ENCODE measurements around the gene ACTR6. TPM values are rescaled to one million over a fixed set of nuclear protein-coding genes. Genes with fewer than 3 reads are reported as not detected.
"Not testable (repeated sequence)": the region's sequence is repeated elsewhere in the genome, so short reads cannot be mapped to it uniquely, and the experiment has no call there.

ACTR6 gene
- total RNA-seq, 1 donor from 2014 or later, result 29.8 TPM

GRCh38 chr12:100166232-100166631, 34.4 kb upstream of the ACTR6 start:
- Mint-ChIP-seq H3K9me3 (no peaks in the 10 kb centered on the region), H3K4me3 (no peak overlapping the region), H3K4me1 (ENCODE audit: low read depth) (peaks cover 17% of the 10 kb centered on the region), H3K27me3 (ENCODE audit: insufficient read depth) (no peaks in the 10 kb centered on the region), H3K27ac (no peak overlapping the region), H3K36me3 (ENCODE audit: low read depth) (peaks cover 4% of the 10 kb centered on the region)
- intact Hi-C loops (cut with micrococcal nuclease), result no loop called here
- no peak for DNase-seq (ENCODE audit: low spot score)

- H3K4me3 Mint-ChIP-seq, result no peak overlapping the region
- intact Hi-C loops (cut with micrococcal nuclease), result no loop called here
Measured at GRCh38 chr12:100168562-100168961, 32.1 kb upstream of the ACTR6 start.

GRCh38 chr12:100169345-100169744, 31.3 kb upstream of the ACTR6 start:
- Mint-ChIP-seq H3K36me3 (ENCODE audit: low read depth) (peaks cover 2% of the 10 kb centered on the region), H3K4me3 (no peak overlapping the region), H3K27ac (no peak overlapping the region), H3K9me3 (no peaks in the 10 kb centered on the region), H3K27me3 (ENCODE audit: insufficient read depth) (no peaks in the 10 kb centered on the region), H3K4me1 (ENCODE audit: low read depth) (peaks cover 6% of the 10 kb centered on the region)
- intact Hi-C loops (cut with micrococcal nuclease), result no loop called here
- DNase-seq (ENCODE audit: low spot score), result no peak

More at GRCh38 chr12:100168562-100168961, 32.1 kb upstream of the ACTR6 start:
- Mint-ChIP-seq H3K9me3 (no peaks in the 10 kb centered on the region), H3K27ac (no peak overlapping the region), H3K36me3 (ENCODE audit: low read depth) (peaks cover 2% of the 10 kb centered on the region), H3K4me1 (ENCODE audit: low read depth) (peaks cover 14% of the 10 kb centered on the region), H3K27me3 (ENCODE audit: insufficient read depth) (no peaks in the 10 kb centered on the region)
- no peak for DNase-seq (ENCODE audit: low spot score)

- Mint-ChIP-seq H3K27ac (no peak overlapping the region), H3K36me3 (ENCODE audit: low read depth) (peaks cover 5% of the 10 kb centered on the region), H3K4me1 (ENCODE audit: low read depth) (no peaks in the 10 kb centered on the region), H3K4me3 (no peak overlapping the region), H3K27me3 (ENCODE audit: insufficient read depth) (no peaks in the 10 kb centered on the region), H3K9me3 (no peaks in the 10 kb centered on the region)
- no peak for DNase-seq (ENCODE audit: low spot score)
- intact Hi-C loops (cut with micrococcal nuclease), result no loop called here
Measured at GRCh38 chr12:100170313-100170858, 30.2 kb upstream of the ACTR6 start.

GRCh38 chr12:100171248-100171647, 29.4 kb upstream of the ACTR6 start:
- H3K27me3 Mint-ChIP-seq (ENCODE audit: insufficient read depth), result no peaks in the 10 kb centered on the region
- no peak for DNase-seq (ENCODE audit: low spot score)
- H3K9me3 Mint-ChIP-seq, result no peaks in the 10 kb centered on the region
- peaks cover 5% of the 10 kb centered on the region for H3K36me3 Mint-ChIP-seq (ENCODE audit: low read depth)
- H3K4me3 Mint-ChIP-seq, result no peak overlapping the region
- H3K27ac Mint-ChIP-seq, result no peak overlapping the region
- H3K4me1 Mint-ChIP-seq (ENCODE audit: low read depth), result no peaks in the 10 kb centered on the region
- intact Hi-C loops (cut with micrococcal nuclease), result no loop called here

GRCh38 chr12:100173111-100173510, 27.5 kb upstream of the ACTR6 start:
- Mint-ChIP-seq H3K4me3 (no peak overlapping the region), H3K27me3 (ENCODE audit: insufficient read depth) (no peaks in the 10 kb centered on the region), H3K27ac (no peak overlapping the region), H3K36me3 (ENCODE audit: low read depth) (peaks cover 7% of the 10 kb centered on the region), H3K9me3 (no peaks in the 10 kb centered on the region), H3K4me1 (ENCODE audit: low read depth) (no peaks in the 10 kb centered on the region)
- intact Hi-C loops (cut with micrococcal nuclease), result no loop called here
- DNase-seq (ENCODE audit: low spot score), result no peak

GRCh38 chr12:100174495-100174894, 26.1 kb upstream of the ACTR6 start:
- Mint-ChIP-seq H3K36me3 (ENCODE audit: low read depth) (peaks cover 11% of the 10 kb centered on the region), H3K27ac (no peak overlapping the region)
- DNase-seq (ENCODE audit: low spot score), result no peak

GRCh38 chr12:100176493-100176892, 24.1 kb upstream of the ACTR6 start:
- H3K27me3 Mint-ChIP-seq (ENCODE audit: insufficient read depth); H3K4me3 Mint-ChIP-seq; intact Hi-C loops (cut with micrococcal nuclease); H3K27ac Mint-ChIP-seq; H3K4me1 Mint-ChIP-seq (ENCODE audit: low read depth); DNase-seq (ENCODE audit: low spot score); H3K9me3 Mint-ChIP-seq: not testable (repeated sequence)
- peaks cover 17% of the 10 kb centered on the region for H3K36me3 Mint-ChIP-seq (ENCODE audit: low read depth)

More at GRCh38 chr12:100174495-100174894, 26.1 kb upstream of the ACTR6 start:
- H3K4me1 Mint-ChIP-seq (ENCODE audit: low read depth), result no peaks in the 10 kb centered on the region
- no peaks in the 10 kb centered on the region for H3K27me3 Mint-ChIP-seq (ENCODE audit: insufficient read depth)
- no peak overlapping the region for H3K4me3 Mint-ChIP-seq
- intact Hi-C loops (cut with micrococcal nuclease), result no loop called here
- H3K9me3 Mint-ChIP-seq, result no peaks in the 10 kb centered on the region

- H3K27ac Mint-ChIP-seq, result no peak overlapping the region
- no peaks in the 10 kb centered on the region for H3K9me3 Mint-ChIP-seq
- H3K27me3 Mint-ChIP-seq (ENCODE audit: insufficient read depth), result no peaks in the 10 kb centered on the region
- no peak overlapping the region for H3K4me3 Mint-ChIP-seq
- no peak for DNase-seq (ENCODE audit: low spot score)
- peaks cover 19% of the 10 kb centered on the region for H3K36me3 Mint-ChIP-seq (ENCODE audit: low read depth)
- intact Hi-C loops (cut with micrococcal nuclease), result no loop called here
- H3K4me1 Mint-ChIP-seq (ENCODE audit: low read depth), result peaks cover 19% of the 10 kb centered on the region
Measured at GRCh38 chr12:100179252-100179651, 21.4 kb upstream of the ACTR6 start.

GRCh38 chr12:100184549-100185145, 16.0 kb upstream of the ACTR6 start:
- H3K27ac Mint-ChIP-seq, result no peak overlapping the region
- intact Hi-C loops (cut with micrococcal nuclease), result loop anchor here (1.0 to 5.0 kb wide), 2 partner anchors 15 to 42 kb away; partner anchors contain the start of gene BLTP3B
- no peaks in the 10 kb centered on the region for H3K27me3 Mint-ChIP-seq (ENCODE audit: insufficient read depth)

GRCh38 chr12:100185361-100185894, 15.2 kb upstream of the ACTR6 start:
- no peaks in the 10 kb centered on the region for H3K27me3 Mint-ChIP-seq (ENCODE audit: insufficient read depth)
- no peak for DNase-seq (ENCODE audit: low spot score)
- H3K9me3 Mint-ChIP-seq, result no peaks in the 10 kb centered on the region
- H3K36me3 Mint-ChIP-seq (ENCODE audit: low read depth), result peaks cover 17% of the 10 kb centered on the region
- intact Hi-C loops (cut with micrococcal nuclease), result loop anchor here (1.0 kb wide), 1 partner anchor 14 kb away; no protein-coding TSS in a partner anchor
- no peak overlapping the region for H3K27ac Mint-ChIP-seq
- no peak overlapping the region for H3K4me3 Mint-ChIP-seq
- peaks cover 42% of the 10 kb centered on the region for H3K4me1 Mint-ChIP-seq (ENCODE audit: low read depth)

More at GRCh38 chr12:100184549-100185145, 16.0 kb upstream of the ACTR6 start:
- H3K36me3 Mint-ChIP-seq (ENCODE audit: low read depth), result peaks cover 17% of the 10 kb centered on the region
- DNase-seq (ENCODE audit: low spot score), result no peak
- H3K4me3 Mint-ChIP-seq, result no peak overlapping the region
- H3K9me3 Mint-ChIP-seq, result no peaks in the 10 kb centered on the region
- peaks cover 44% of the 10 kb centered on the region for H3K4me1 Mint-ChIP-seq (ENCODE audit: low read depth)

GRCh38 chr12:100186071-100186470, 14.5 kb upstream of the ACTR6 start:
- Mint-ChIP-seq H3K4me1 (ENCODE audit: low read depth) (peaks cover 36% of the 10 kb centered on the region), H3K36me3 (ENCODE audit: low read depth) (peaks cover 11% of the 10 kb centered on the region), H3K27ac (no peak overlapping the region), H3K27me3 (ENCODE audit: insufficient read depth) (no peaks in the 10 kb centered on the region), H3K9me3 (no peaks in the 10 kb centered on the region), H3K4me3 (no peak overlapping the region)
- intact Hi-C loops (cut with micrococcal nuclease), result no loop called here
- no peak for DNase-seq (ENCODE audit: low spot score)

- no peak overlapping the region for H3K4me3 Mint-ChIP-seq
- no peaks in the 10 kb centered on the region for H3K9me3 Mint-ChIP-seq
Measured at GRCh38 chr12:100187068-100187467, 13.5 kb upstream of the ACTR6 start.

More at GRCh38 chr12:100187068-100187467, 13.5 kb upstream of the ACTR6 start:
- no peaks in the 10 kb centered on the region for H3K27me3 Mint-ChIP-seq (ENCODE audit: insufficient read depth)
- DNase-seq (ENCODE audit: low spot score), result no peak
- intact Hi-C loops (cut with micrococcal nuclease), result no loop called here
- peaks cover 15% of the 10 kb centered on the region for H3K36me3 Mint-ChIP-seq (ENCODE audit: low read depth)
- no peak overlapping the region for H3K27ac Mint-ChIP-seq
- peaks cover 41% of the 10 kb centered on the region for H3K4me1 Mint-ChIP-seq (ENCODE audit: low read depth)

Data from activated T-helper 1 cell treated with anti-CD3 and anti-CD28 coated beads, Interleukin-12 subunit alpha, Interleukin-12 subunit beta, Interleukin-2, Interleukin-4 antibody, amounts not matched to agents 30 ng/mL and 10 ng/mL and 1 ng/mL, durations not matched to agents 14 hours and 24 hours and 36 hours (primary cell).